GM19351 (cell line): ENCODE data around the gene TMEM119.

ENCODE experiments used
- ATAC-seq: cut with Tn5 transposase; IDR thresholded peaks from one replicate; pipeline ENCODE4 v1.9.1; 2021; ENCODE audit warnings: mild to moderate bottlenecking, moderate library complexity; ENCODE audit not compliant: unreplicated experiment

The TMEM119 gene

DNA sequence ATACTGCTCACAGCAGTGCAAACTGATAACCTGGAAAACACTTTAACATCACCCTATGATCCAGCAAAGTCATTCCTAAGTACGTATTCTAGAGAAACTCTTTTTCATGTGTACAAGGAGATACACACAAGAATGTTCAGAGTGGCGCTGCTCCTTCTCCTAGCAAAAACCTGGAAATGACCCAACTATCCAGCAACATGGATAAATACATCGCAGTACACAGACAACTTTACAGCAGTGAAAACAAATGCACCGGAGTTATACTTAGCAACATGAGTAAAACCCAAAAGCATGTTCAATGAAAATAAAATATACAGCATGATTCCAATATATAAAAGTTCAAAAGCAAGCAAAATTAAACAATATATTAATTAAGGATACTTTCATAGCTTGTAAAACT, 55.6 kb downstream of the TMEM119 start:
- no peak for ATAC-seq
